Measurements from ENCODE around the gene SYT6. TPM values are rescaled to one million over a fixed set of nuclear protein-coding genes. Genes with fewer than 3 reads are reported as not detected.

The SYT6 gene
- total and polyA plus RNA-seq, 11 donors, result 0.08 to 0.77 (median 0.15) TPM; not detected in 7

DNA sequence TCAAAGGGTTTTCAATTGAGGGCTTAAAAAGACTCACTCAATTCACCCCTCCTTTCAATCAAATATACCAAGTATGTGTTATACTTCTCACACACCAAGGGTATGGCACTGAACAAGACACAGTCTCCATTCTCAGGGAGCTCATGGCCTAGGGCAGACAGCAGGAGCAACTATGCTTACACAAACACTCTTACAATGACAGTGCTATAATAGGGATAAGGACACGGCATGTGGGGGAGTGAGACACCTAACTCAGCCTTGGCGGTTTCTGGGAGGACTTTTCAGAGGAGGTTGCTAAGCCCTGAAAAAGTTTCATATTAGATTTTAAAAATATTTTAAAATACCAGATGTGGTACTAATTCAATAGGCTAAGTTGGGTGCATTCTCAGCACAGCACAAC lies 22.7 kb upstream of the SYT6 start:
- WGBS, 4 donors, result 85 to 93% (median 92%) methylated on average over 2 of the region's 2 CpGs
- intact Hi-C loops (cut with DNase I), result no loop called here
- no peak for DNase-seq

DNA sequence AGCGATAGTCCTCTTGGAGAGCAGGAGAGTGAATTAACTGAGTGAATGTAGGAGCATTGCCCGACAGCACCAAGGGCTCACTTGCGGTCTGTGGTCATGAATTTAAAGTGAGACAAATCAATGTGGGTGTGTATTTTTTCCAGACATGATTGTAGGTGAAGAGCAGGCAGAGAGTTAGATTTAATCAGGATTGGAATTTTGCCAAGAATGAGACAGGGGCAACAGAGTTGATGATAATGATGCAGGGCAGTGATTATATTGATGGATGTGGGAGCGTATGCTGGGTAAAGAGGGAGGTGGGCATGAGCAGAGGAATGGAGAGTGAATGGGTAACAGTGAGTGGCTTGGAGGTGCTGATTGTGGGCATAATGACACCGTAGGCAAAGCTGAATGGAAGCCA lies 20.0 kb upstream of the SYT6 start:
- Histone ChIP-seq H3K4me1 (no peaks in the 10 kb centered on the region), H3K4me3 (no peak overlapping the region), H3K27ac (no peak overlapping the region), H3K36me3 (no peaks in the 10 kb centered on the region), H3K27me3 (peaks cover 0 to 6% (median 0%) of the 10 kb centered on the region in 9 donors), H3K9me3 (no peaks in the 10 kb centered on the region)
- DNase-seq (no peak), ATAC-seq (no peak)
- TF ChIP-seq, protein P1, sequence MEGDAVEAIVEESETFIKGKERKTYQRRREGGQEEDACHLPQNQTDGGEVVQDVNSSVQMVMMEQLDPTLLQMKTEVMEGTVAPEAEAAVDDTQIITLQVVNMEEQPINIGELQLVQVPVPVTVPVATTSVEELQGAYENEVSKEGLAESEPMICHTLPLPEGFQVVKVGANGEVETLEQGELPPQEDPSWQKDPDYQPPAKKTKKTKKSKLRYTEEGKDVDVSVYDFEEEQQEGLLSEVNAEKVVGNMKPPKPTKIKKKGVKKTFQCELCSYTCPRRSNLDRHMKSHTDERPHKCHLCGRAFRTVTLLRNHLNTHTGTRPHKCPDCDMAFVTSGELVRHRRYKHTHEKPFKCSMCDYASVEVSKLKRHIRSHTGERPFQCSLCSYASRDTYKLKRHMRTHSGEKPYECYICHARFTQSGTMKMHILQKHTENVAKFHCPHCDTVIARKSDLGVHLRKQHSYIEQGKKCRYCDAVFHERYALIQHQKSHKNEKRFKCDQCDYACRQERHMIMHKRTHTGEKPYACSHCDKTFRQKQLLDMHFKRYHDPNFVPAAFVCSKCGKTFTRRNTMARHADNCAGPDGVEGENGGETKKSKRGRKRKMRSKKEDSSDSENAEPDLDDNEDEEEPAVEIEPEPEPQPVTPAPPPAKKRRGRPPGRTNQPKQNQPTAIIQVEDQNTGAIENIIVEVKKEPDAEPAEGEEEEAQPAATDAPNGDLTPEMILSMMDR (IDR thresholded peaks at IDR 0.05), result no peak
- TF ChIP-seq POLR2A (IDR thresholded peaks at IDR 0.05), result no peak
- intact Hi-C loops (cut with DNase I), result no loop called here
- 75 to 85% (median 81%) methylated on average over 5 of the region's 5 CpGs for WGBS, 4 donors

More for the DNA sequence above, 22.7 kb upstream of the SYT6 start:
- no peak overlapping the region for H3K4me3 ChIP-seq
- no peak for ATAC-seq
- H3K27me3 ChIP-seq, result peaks cover 0 to 6% (median 0%) of the 10 kb centered on the region in 9 donors
- no peaks in the 10 kb centered on the region for H3K4me1 ChIP-seq
- H3K9me3 ChIP-seq, result no peaks in the 10 kb centered on the region
- no peaks in the 10 kb centered on the region for H3K36me3 ChIP-seq
- H3K27ac ChIP-seq, result no peak overlapping the region
- TF ChIP-seq POLR2A (IDR thresholded peaks at IDR 0.05), result no peak
- TF ChIP-seq, protein P1 (IDR thresholded peaks at IDR 0.05), result no peak

DNA sequence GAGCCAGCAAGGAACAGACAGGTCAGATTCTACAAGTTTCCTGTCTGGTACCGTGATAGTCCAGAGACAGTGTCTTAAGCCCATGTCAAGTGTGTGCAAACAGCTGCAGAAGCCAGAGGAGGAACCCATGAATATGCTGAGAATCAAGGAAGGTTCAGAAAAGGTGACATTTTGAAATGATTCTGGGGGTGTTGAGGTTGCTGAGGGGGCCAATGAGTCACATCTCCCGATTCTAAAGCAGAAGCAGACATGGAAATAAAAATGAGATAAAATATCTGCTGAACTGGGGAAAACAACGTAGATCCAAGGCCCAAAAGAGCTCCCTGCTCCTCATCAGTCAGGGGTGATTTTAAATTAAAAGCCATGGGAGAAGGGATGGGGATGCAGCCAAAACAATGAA lies 15.8 kb upstream of the SYT6 start:
- DNase-seq (no peak), ATAC-seq (no peak)
- WGBS, 4 donors, result 67 to 78% (median 77%) methylated on average over 3 of the region's 3 CpGs
- no peak overlapping the region for H3K27ac ChIP-seq
- no peaks in the 10 kb centered on the region for H3K4me1 ChIP-seq
- H3K36me3 ChIP-seq, result no peaks in the 10 kb centered on the region
- intact Hi-C loops (cut with DNase I), result no loop called here
- H3K27me3 ChIP-seq, result peaks cover 0 to 6% (median 0%) of the 10 kb centered on the region in 9 donors
- H3K9me3 ChIP-seq, result no peaks in the 10 kb centered on the region
- no peak for TF ChIP-seq POLR2A (IDR thresholded peaks at IDR 0.05)
- TF ChIP-seq, protein P1 (IDR thresholded peaks at IDR 0.05), result no peak
- no peak overlapping the region for H3K4me3 ChIP-seq

DNA sequence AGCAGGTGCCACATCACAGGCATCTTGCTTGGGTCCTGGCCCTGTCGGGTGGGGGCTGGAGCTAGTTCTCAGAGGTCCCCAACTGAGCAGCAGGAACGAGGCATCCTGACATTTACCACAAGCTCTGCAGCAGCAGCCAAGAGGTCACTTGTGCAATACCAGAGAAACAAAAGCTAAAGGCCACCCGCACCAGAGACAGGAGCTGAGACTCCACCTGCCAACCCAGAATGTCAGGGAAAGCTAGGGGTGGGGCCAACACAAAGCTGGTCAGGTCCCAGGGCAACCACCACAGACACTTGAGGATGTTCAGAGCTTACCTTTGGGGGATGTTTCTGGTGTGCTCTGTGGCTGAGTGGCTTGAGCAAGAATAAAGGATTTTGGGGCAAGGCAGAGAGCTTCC lies 13.6 kb upstream of the SYT6 start:
- H3K27me3 ChIP-seq, result peaks cover 0 to 7% (median 0%) of the 10 kb centered on the region in 9 donors
- no peak overlapping the region for H3K4me3 ChIP-seq
- H3K9me3 ChIP-seq, result no peaks in the 10 kb centered on the region
- ATAC-seq, result no peak
- TF ChIP-seq, protein P1 (IDR thresholded peaks at IDR 0.05), result no peak
- TF ChIP-seq POLR2A (IDR thresholded peaks at IDR 0.05), result no peak
- intact Hi-C loops (cut with DNase I), result no loop called here
- 65 to 85% (median 76%) methylated on average over 3 of the region's 3 CpGs for WGBS, 4 donors
- H3K36me3 ChIP-seq, result no peaks in the 10 kb centered on the region
- no peak for DNase-seq
- no peaks in the 10 kb centered on the region for H3K4me1 ChIP-seq
- no peak overlapping the region for H3K27ac ChIP-seq
